Medulla oblongata (tissue), 1 donor: ENCODE data around the gene SLC1A2.
A peak's percentile ranks its signal among the peaks of the same experiment; 100 is the strongest.

Source experiments
- DNase-seq: peaks from one replicate; pipeline ENCODE4 v3.0.0-alpha.2; 2015; ENCODE audit errors: extremely low spot score

The SLC1A2 gene

GRCh38 chr11:35303596-35304385 lies 115.6 kb downstream of the SLC1A2 start:
- DNase-seq: peak; percentile 83

- no peak for DNase-seq
Measured at GRCh38 chr11:35302398-35302797, 117.0 kb downstream of the SLC1A2 start.

GRCh38 chr11:35298369-35298768 lies 121.0 kb downstream of the SLC1A2 start:
- no peak for DNase-seq

GRCh38 chr11:35295751-35296150 lies 123.6 kb downstream of the SLC1A2 start:
- no peak for DNase-seq

- DNase-seq: no peak
Measured at GRCh38 chr11:35293699-35294098, 125.7 kb downstream of the SLC1A2 start.

- DNase-seq: no peak
Measured at GRCh38 chr11:35293035-35293434, 126.3 kb downstream of the SLC1A2 start.

- no peak for DNase-seq
Measured at GRCh38 chr11:35292279-35292678, 127.1 kb downstream of the SLC1A2 start.

GRCh38 chr11:35290876-35291275 lies 128.5 kb downstream of the SLC1A2 start:
- DNase-seq: no peak

GRCh38 chr11:35289821-35290220 lies 129.5 kb downstream of the SLC1A2 start:
- no peak for DNase-seq

- no peak for DNase-seq
Measured at GRCh38 chr11:35288817-35289541, 130.4 kb downstream of the SLC1A2 start.

- DNase-seq: no peak
Measured at GRCh38 chr11:35288309-35288708, 131.0 kb downstream of the SLC1A2 start.

- no peak for DNase-seq
Measured at GRCh38 chr11:35287344-35287890, 131.9 kb downstream of the SLC1A2 start.

GRCh38 chr11:35286126-35286525 lies 133.2 kb downstream of the SLC1A2 start:
- no peak for DNase-seq

GRCh38 chr11:35285471-35285870 lies 133.9 kb downstream of the SLC1A2 start:
- DNase-seq: no peak

- no peak for DNase-seq
Measured at GRCh38 chr11:35282221-35282882, 137.0 kb downstream of the SLC1A2 start.

- DNase-seq: no peak
Measured at GRCh38 chr11:35281169-35281688, 138.1 kb downstream of the SLC1A2 start.

- no peak for DNase-seq
Measured at GRCh38 chr11:35280727-35281126, 138.6 kb downstream of the SLC1A2 start.

- no peak for DNase-seq
Measured at GRCh38 chr11:35277827-35278226, 141.5 kb downstream of the SLC1A2 start.

- DNase-seq: peak; percentile 77
Measured at GRCh38 chr11:35276396-35277145, 142.8 kb downstream of the SLC1A2 start.

- DNase-seq: peak; percentile 69
Measured at GRCh38 chr11:35275786-35276170, 143.6 kb downstream of the SLC1A2 start.
